Measurements from ENCODE around the gene MARCHF11. TPM values are rescaled to one million over a fixed set of nuclear protein-coding genes. Genes with fewer than 3 reads are reported as not detected.

Gene MARCHF11
- total and polyA plus RNA-seq, 2 donors from 2014 or later = 0.47 TPM; not detected in 1

DNA sequence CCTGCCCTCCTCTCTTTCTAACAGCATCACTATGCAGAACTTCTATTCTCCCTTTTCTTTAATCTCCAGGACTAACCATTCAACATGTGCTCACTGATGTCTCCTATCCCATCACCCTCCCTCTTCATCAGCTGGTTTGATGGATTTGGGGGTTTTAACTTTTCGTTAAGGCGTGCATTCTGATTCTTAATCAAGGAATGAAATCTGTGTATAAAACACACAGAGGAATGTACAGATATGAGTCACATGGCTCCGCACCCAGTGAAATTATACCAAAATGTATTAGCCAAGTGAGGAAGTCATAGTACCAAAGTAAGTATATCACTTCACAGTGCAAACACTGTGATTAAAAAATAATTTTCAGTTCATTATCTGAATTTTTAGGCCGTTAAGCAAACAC, 35.2 kb downstream of the MARCHF11 start:
- Histone ChIP-seq H3K9me3 (ENCODE audit: control insufficient read depth in 2 of 3, insufficient read depth in 1 of 3, low read length in 3 of 3) (peaks cover 0 to 1% (median under 1%) of the 10 kb centered on the region in 3 donors), H3K36me3 (ENCODE audit: control insufficient read depth in 2 of 3, insufficient read depth in 3 of 3, low read length in 3 of 3) (no peaks in the 10 kb centered on the region), H3K4me1 (ENCODE audit: control insufficient read depth in 2 of 3, insufficient read depth in 2 of 3, low read depth in 1 of 3, low read length in 3 of 3) (no peaks in the 10 kb centered on the region), H3K4me3 (ENCODE audit: low read length in 3 of 3) (no peak overlapping the region), H3K27me3 (ENCODE audit: control insufficient read depth, insufficient read depth, low read length) (no peaks in the 10 kb centered on the region), H3K27ac (ENCODE audit: low read depth in 2 of 2, low read length in 2 of 2) (no peak overlapping the region), H3K9ac (ENCODE audit: low read length in 3 of 3) (no peak overlapping the region)
- FAIRE-seq = no peak
- intact Hi-C loops (cut with DNase I) = no loop called here
- TF ChIP-seq, protein P1, sequence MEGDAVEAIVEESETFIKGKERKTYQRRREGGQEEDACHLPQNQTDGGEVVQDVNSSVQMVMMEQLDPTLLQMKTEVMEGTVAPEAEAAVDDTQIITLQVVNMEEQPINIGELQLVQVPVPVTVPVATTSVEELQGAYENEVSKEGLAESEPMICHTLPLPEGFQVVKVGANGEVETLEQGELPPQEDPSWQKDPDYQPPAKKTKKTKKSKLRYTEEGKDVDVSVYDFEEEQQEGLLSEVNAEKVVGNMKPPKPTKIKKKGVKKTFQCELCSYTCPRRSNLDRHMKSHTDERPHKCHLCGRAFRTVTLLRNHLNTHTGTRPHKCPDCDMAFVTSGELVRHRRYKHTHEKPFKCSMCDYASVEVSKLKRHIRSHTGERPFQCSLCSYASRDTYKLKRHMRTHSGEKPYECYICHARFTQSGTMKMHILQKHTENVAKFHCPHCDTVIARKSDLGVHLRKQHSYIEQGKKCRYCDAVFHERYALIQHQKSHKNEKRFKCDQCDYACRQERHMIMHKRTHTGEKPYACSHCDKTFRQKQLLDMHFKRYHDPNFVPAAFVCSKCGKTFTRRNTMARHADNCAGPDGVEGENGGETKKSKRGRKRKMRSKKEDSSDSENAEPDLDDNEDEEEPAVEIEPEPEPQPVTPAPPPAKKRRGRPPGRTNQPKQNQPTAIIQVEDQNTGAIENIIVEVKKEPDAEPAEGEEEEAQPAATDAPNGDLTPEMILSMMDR (IDR thresholded peaks at IDR 0.05; ENCODE audit: borderline replicate concordance, extremely low read depth, insufficient read depth) = no peak
- no peak for DNase-seq

DNA sequence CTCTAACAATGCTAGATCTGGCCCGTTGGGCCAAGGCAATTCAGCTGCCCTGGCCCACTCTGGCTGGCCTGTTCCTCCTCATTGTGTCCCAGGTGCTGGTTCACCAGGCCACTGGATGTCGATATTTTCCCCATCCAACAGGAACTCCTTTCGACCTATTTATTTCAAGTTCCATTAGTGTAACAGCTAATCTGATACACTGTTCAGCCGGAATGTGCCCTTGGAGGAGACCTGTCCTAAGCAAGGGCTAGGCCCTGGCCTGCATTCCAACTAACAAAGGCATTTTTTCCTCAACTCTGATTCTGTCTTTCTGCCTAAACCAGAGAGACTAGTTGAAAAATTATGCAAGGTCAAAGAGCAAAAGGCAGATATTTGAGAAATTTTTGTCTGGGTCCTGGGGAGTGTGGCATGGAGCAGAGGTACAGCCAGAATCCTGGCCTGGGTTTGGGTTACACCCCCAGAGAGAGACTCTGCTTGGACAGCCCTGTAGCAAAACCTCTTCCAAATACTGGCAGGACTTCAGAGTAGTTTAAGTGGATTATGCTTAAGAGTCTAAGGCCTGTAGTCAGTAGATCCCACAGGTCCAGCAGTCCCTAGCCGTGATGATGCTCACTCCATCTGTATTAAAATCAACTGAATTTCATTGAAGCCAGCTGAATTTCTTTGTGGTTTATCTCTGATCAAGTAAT, 36.1 kb downstream of the MARCHF11 start:
- intact Hi-C loops (cut with DNase I) = no loop called here
- H3K27ac ChIP-seq (ENCODE audit: low read depth in 2 of 2, low read length in 2 of 2) = no peak overlapping the region
- DNase-seq = no peak

DNA sequence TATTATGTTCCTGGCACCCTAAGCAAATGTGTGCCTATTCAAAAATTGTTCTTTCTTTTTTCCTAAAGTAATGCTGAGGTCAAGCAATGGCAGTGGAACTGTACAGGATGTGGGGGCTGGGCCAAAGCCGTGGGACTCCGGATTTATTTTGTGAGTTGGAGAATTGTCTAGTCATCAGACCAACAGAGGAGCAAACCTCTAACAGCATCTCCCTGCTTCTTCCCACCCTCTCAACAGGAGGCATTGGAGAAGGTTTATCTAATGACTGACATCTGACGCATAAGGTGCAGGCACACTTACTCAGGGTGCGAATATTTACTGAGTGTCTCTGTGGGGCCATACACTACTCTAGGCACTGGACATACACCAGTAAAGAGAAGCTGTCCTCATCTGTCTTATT, 38.6 kb downstream of the MARCHF11 start:
- no peaks in the 10 kb centered on the region for H3K27me3 ChIP-seq (ENCODE audit: control insufficient read depth, insufficient read depth, low read length)
- H3K9me3 ChIP-seq (ENCODE audit: control insufficient read depth in 2 of 3, insufficient read depth in 1 of 3, low read length in 3 of 3) = no peaks in the 10 kb centered on the region
- no peak overlapping the region for H3K4me3 ChIP-seq (ENCODE audit: low read length in 3 of 3)
- FAIRE-seq = no peak
- H3K4me1 ChIP-seq (ENCODE audit: control insufficient read depth in 2 of 3, insufficient read depth in 2 of 3, low read depth in 1 of 3, low read length in 3 of 3) = no peaks in the 10 kb centered on the region
- no peaks in the 10 kb centered on the region for H3K36me3 ChIP-seq (ENCODE audit: control insufficient read depth in 2 of 3, insufficient read depth in 3 of 3, low read length in 3 of 3)
- no peak for DNase-seq
- TF ChIP-seq, protein P1 (IDR thresholded peaks at IDR 0.05; ENCODE audit: borderline replicate concordance, extremely low read depth, insufficient read depth) = no peak
- intact Hi-C loops (cut with DNase I) = no loop called here
- no peak overlapping the region for H3K9ac ChIP-seq (ENCODE audit: low read length in 3 of 3)
- no peak overlapping the region for H3K27ac ChIP-seq (ENCODE audit: low read depth in 2 of 2, low read length in 2 of 2)

More for the DNA sequence above, 36.1 kb downstream of the MARCHF11 start:
- no peaks in the 10 kb centered on the region for H3K9me3 ChIP-seq (ENCODE audit: control insufficient read depth in 2 of 3, insufficient read depth in 1 of 3, low read length in 3 of 3)
- no peak for FAIRE-seq
- no peak overlapping the region for H3K9ac ChIP-seq (ENCODE audit: low read length in 3 of 3)
- H3K27me3 ChIP-seq (ENCODE audit: control insufficient read depth, insufficient read depth, low read length) = no peaks in the 10 kb centered on the region
- H3K4me3 ChIP-seq (ENCODE audit: low read length in 3 of 3) = no peak overlapping the region
- H3K4me1 ChIP-seq (ENCODE audit: control insufficient read depth in 2 of 3, insufficient read depth in 2 of 3, low read depth in 1 of 3, low read length in 3 of 3) = no peaks in the 10 kb centered on the region
- TF ChIP-seq, protein P1 (IDR thresholded peaks at IDR 0.05; ENCODE audit: borderline replicate concordance, extremely low read depth, insufficient read depth) = no peak
- no peaks in the 10 kb centered on the region for H3K36me3 ChIP-seq (ENCODE audit: control insufficient read depth in 2 of 3, insufficient read depth in 3 of 3, low read length in 3 of 3)
